Activated T-cell treated with anti-CD3 and anti-CD28 coated beads, Interleukin-2, amount 50 U/mL, for 48 hours (primary cell): ENCODE data around the gene PPIF.
A peak's percentile ranks its signal among the peaks of the same experiment; 100 is the strongest.
"Not testable (repeated sequence)": the region's sequence is repeated elsewhere in the genome, so short reads cannot be mapped to it uniquely, and the experiment has no call there.

Experiments
- DNase-seq, 2 experiments: peaks; one replicate each; pipeline ENCODE4 v3.0.0-alpha.2; 2020

Gene PPIF

GRCh38 chr10:79331709-79332108 lies 15.6 kb upstream of the PPIF start:
- peak; percentile 86 to 88 for DNase-seq

GRCh38 chr10:79332610-79333315 lies 14.5 kb upstream of the PPIF start:
- DNase-seq: not testable (repeated sequence)

- no peak for DNase-seq
These were observed 13.8 kb upstream of the PPIF start for GRCh38 chr10:79333513-79333912.

- DNase-seq: no peak
These were observed 12.7 kb upstream of the PPIF start for GRCh38 chr10:79334573-79334972.

GRCh38 chr10:79335094-79335469 lies 12.2 kb upstream of the PPIF start:
- DNase-seq: no peak

- DNase-seq: no peak
These were observed 11.6 kb upstream of the PPIF start for GRCh38 chr10:79335470-79336235.

GRCh38 chr10:79336276-79336675 lies 11.0 kb upstream of the PPIF start:
- DNase-seq: no peak

GRCh38 chr10:79336739-79337138 lies 10.5 kb upstream of the PPIF start:
- DNase-seq: no peak

GRCh38 chr10:79337783-79338469 lies 9.3 kb upstream of the PPIF start:
- DNase-seq: not testable (repeated sequence)

GRCh38 chr10:79339266-79339665 lies 8.0 kb upstream of the PPIF start:
- DNase-seq: no peak

GRCh38 chr10:79340646-79341244 lies 6.5 kb upstream of the PPIF start:
- DNase-seq: no peak

GRCh38 chr10:79342295-79342761 lies 4.9 kb upstream of the PPIF start:
- DNase-seq: peak in 1 of 2 experiments; percentile 6

- peak; percentile 15 to 16 for DNase-seq
These were observed 4.3 kb upstream of the PPIF start for GRCh38 chr10:79342811-79343561.

- DNase-seq: peak in 1 of 2 experiments; percentile 11
These were observed 2.6 kb upstream of the PPIF start for GRCh38 chr10:79344502-79345195.

- DNase-seq: peak; percentile 16
These were observed 1.8 kb upstream of the PPIF start for GRCh38 chr10:79345241-79346011.

- DNase-seq: peak; percentile 11 to 12
These were observed 1.3 kb upstream of the PPIF start for GRCh38 chr10:79346012-79346340.

GRCh38 chr10:79346388-79347225 lies 662 bp upstream of the PPIF start:
- peak; percentile 26 to 27 for DNase-seq

GRCh38 chr10:79347894-79348639 lies 798 bp downstream of the PPIF start:
- DNase-seq: peak; percentile 85 to 87

- no peak for DNase-seq
These were observed 1.3 kb downstream of the PPIF start for GRCh38 chr10:79348640-79348988.
